Fibroblast of mammary gland (primary cell): ENCODE results near the gene RPTOR.

Source experiments
- DNase-seq: peaks from one replicate; pipeline ENCODE4 v3.0.0-alpha.2; 2010; ENCODE audit warnings: low read depth
- H3K4me3 ChIP-seq: 2 replicates; pipeline ENCODE4 v1.5.1; 2011; ENCODE audit warnings: low read depth, mild to moderate bottlenecking, low read length, moderate library complexity; ENCODE audit not compliant: control insufficient read depth
- TF ChIP-seq, protein P1 (sequence below): conservative IDR thresholded peaks from 2 replicates; pipeline ENCODE4 v1.5.1; 2011; ENCODE audit warnings: low read depth, low read length, inconsistent platforms; ENCODE audit not compliant: control insufficient read depth, insufficient read depth

Gene RPTOR

DNA sequence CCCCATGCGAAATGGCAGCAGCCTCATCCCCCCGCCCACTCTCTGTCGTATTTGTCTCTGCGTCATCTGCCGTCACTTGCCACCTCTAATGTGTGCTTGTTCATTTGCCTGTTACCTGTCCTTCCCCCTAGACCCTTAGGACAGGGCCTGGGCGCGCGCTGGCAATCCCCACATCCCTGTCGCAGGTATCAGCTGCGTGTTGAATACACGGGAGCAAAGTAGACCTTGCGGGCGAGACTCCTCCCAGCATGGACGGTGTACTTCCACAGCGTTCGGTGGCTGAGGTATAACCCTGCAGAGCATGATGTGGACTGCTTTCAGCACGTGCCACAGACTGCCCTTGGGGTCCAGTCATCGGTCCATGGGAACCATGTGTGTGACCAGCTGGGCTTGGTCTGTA lies 276.9 kb downstream of the RPTOR start:
- no peak for DNase-seq
- TF ChIP-seq, protein P1, sequence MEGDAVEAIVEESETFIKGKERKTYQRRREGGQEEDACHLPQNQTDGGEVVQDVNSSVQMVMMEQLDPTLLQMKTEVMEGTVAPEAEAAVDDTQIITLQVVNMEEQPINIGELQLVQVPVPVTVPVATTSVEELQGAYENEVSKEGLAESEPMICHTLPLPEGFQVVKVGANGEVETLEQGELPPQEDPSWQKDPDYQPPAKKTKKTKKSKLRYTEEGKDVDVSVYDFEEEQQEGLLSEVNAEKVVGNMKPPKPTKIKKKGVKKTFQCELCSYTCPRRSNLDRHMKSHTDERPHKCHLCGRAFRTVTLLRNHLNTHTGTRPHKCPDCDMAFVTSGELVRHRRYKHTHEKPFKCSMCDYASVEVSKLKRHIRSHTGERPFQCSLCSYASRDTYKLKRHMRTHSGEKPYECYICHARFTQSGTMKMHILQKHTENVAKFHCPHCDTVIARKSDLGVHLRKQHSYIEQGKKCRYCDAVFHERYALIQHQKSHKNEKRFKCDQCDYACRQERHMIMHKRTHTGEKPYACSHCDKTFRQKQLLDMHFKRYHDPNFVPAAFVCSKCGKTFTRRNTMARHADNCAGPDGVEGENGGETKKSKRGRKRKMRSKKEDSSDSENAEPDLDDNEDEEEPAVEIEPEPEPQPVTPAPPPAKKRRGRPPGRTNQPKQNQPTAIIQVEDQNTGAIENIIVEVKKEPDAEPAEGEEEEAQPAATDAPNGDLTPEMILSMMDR, result no peak
- H3K4me3 ChIP-seq, result no peak overlapping the region

DNA sequence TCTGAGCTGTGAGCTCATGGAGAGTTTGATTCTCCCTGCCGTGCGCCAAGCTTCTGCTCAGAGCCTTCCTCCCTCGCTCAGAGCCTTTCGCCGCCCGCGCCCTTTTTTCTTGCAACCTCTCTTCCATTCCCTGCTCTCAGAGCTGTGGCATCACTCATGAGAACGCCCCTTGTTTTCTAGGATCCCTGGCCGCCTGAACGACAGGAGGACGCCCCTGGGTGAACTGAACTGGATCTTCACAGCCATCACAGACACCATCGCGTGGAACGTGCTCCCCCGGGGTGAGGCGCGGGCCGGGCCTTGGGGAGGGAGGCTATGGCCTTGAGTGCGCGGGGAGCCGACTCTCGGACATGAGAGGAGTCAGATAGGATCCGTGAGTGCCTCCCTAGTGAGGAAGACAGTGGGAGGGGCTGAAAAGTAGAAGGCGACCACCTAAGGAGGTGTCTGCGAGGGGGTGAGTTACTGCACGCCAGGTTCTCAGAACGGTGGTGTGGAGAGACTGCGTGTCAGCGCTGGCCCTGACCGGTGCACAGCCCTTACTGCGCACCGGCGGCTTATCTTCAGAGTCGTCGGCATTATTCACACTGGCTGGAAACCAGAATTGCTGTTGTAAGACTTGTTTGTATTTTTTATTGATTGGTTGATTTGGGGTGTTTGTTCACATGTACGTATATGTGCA lies 277.5 kb downstream of the RPTOR start:
- no peak overlapping the region for H3K4me3 ChIP-seq
- TF ChIP-seq, protein P1, result no peak
- no peak for DNase-seq

DNA sequence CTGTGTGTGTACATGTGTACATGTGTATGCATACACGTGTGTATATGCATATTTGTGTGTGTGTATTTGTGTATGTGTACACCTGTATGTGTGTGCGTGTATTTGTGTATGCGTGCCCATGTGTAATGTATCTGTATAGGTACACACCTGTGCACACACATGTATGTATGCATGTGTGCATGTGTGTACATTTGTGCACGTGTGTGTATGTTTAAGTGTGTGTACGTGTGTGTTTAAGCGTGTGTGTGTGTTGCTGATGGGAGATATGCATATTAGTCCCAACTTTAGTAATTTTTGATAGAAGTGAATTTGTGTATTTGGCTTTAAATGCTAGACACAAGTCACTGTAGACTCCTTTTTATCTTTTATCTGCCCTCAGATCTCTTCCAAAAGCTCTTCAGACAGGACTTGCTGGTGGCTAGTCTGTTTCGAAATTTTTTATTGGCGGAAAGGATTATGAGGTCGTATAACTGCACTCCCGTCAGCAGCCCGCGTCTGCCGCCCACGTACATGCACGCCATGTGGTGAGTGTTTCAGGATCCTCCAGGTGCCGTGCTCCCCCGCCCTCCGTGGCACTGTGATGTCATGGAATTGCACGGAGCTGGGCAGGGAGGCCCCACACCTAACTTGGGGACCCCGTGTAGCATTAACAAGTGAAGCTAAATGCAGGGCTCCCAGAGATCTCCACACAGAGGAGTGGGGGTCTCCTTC lies 278.2 kb downstream of the RPTOR start:
- TF ChIP-seq, protein P1, result no peak
- DNase-seq, result peak; percentile 52
- H3K4me3 ChIP-seq, result no peak overlapping the region

DNA sequence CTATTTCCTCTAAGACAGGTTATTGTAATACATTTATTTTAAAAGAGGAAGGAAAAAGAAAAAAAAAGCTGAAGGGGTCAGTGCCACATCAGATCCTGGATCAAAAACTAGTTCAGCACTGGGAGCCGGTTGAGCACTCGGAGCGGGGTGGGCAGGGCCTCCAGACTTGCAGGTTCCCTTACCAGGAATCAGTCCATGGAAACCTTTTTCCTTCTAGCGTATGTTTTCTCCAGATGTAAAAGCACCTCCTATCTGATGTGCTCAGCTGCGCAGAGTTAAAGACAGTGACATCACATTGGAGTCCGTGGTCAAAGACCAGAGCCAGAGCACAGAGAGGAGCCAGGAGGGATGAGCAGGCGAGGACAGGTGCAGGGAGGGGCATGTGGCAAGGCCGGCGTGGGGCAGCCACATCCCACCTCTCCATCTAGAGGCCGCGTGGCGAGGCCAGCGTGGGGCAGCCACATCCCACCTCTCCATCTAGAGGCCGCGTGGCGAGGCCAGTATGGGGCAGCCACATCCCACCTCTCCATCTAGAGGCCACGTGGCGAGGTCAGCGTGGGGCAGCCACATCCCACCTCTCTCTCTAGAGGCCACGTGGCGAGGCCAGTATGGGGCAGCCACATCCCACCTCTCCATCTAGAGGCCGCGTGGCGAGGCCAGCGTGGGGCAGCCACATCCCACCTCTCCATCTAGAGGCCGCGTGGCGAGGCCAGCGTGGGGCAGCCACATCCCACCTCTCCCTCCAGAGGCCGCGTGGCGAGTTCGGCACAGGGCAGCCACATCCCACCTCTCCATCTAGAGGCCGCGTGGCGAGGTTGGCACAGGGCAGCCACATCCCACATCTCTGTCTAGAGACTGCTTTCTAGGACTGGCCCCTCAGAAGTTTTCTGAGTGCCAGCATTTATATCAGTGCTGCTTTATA lies 280.2 kb downstream of the RPTOR start:
- TF ChIP-seq, protein P1, result no peak
- no peak for DNase-seq
- no peak overlapping the region for H3K4me3 ChIP-seq

DNA sequence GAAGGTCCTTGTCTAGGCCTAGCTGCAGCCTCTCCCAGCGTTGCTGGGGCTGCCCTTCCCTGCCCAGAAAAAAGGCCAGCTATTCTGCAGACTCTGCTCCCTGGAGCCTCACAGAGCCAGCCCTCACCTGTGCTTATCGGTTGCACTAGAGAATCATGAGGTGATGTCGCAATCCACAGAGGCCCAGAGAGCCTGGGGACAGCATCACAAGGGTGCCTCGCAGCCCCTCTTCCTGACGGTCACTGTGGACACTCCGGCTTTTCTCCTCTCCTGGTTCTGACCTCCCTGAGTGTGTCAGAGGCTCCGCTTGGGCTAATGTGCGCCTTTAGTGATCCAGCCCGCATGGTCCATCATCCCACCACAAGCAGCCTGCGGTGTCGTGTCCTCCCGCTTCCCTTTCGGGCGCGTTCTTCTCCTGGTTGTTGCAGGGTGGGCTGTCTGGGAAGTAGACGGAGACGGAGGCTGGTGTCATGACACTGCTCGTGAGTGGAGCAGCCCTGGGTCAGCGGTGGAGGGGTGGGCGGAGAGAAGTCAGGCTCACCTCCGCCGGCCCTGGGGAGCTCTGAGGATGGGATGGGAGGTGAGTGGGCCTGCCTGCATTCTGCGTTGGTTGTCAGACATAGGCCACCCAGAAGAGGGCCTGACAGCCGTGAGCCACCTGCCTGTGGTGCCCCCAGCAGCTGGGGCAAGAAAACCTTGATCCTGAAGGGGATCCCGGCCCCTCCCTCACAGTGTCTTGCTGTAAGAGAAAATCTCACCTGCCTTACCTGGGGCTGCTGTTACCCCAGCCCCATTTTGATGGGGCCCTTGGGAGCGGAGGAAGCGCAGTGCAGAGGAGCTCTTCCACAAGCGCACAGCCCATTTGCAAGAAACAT lies 281.1 kb downstream of the RPTOR start:
- no peak overlapping the region for H3K4me3 ChIP-seq
- DNase-seq, result no peak
- TF ChIP-seq, protein P1, result no peak
